PC-9 (cell line): ENCODE data around the gene POPDC2. TPM values are rescaled to one million over a fixed set of nuclear protein-coding genes. Genes with fewer than 3 reads are reported as not detected.
A peak's percentile ranks its signal among the peaks of the same experiment; 100 is the strongest.

ENCODE experiments used
- BruUV-seq: library from RNA; stranded (reverse); fragments of 400-500 nt; replicated peaks from 2 replicates; lab custom pipeline; 2021; lab: Mats Ljungman, UMichigan
- CTCF ChIA-PET: fragments of 300-600 bp; sonication (Branson Sonifier 250); formaldehyde crosslinking; loops from one replicate; lab custom pipeline; 2022; ENCODE audit warnings: antibody characterized with exemption; lab: Charles Lee
- POLR2A ChIA-PET: fragments of 300-600 bp; sonication (Branson Sonifier 250); formaldehyde crosslinking; loops from one replicate; lab custom pipeline; 2022; ENCODE audit warnings: antibody characterized with exemption; ENCODE audit not compliant: unreplicated experiment; lab: Charles Lee
- DNase-seq, 2 experiments: peaks; one replicate each; pipeline versions ENCODE4 v3.0.0 to v3.0.0-alpha.2; 2015 to 2022; ENCODE audit warnings: mixed read lengths in 1 of 2
- H2AFZ ChIP-seq: fragments of 200-600 bp; sonication (generic); 2 replicates; pipeline ENCODE4 v1.8.1; 2017; ENCODE audit warnings: antibody characterized with exemption
- H3F3A ChIP-seq: fragments of 200-600 bp; sonication (generic); 2 replicates; pipeline ENCODE4 v1.8.1; 2017; ENCODE audit warnings: antibody characterized with exemption, mild to moderate bottlenecking, low read depth; ENCODE audit not compliant: insufficient read depth
- H3K27ac ChIP-seq: fragments of 200-600 bp; sonication (generic); 2 replicates; pipeline ENCODE4 v1.6.1; 2016; ENCODE audit warnings: mixed run types
- H3K27me3 ChIP-seq: fragments of 200-600 bp; sonication (generic); 2 replicates; pipeline ENCODE4 v1.6.1; 2016; ENCODE audit warnings: low read depth, mixed run types; ENCODE audit not compliant: insufficient read depth
- H3K36me3 ChIP-seq: fragments of 200-600 bp; sonication (generic); 2 replicates; pipeline ENCODE4 v1.6.1; 2016; ENCODE audit warnings: low read depth, mixed run types
- H3K4me1 ChIP-seq: fragments of 200-600 bp; sonication (generic); replicated peaks from 2 replicates; pipeline ENCODE4 v1.6.1; 2016; ENCODE audit warnings: mixed run types; ENCODE audit not compliant: insufficient read depth
- H3K4me2 ChIP-seq: fragments of 200-600 bp; sonication (generic); 2 replicates; pipeline ENCODE4 v1.6.1; 2017; ENCODE audit warnings: mixed run types
- H3K4me3 ChIP-seq: fragments of 200-600 bp; sonication (generic); 2 replicates; pipeline ENCODE4 v1.6.1; 2016; ENCODE audit warnings: mixed run types
- H3K79me2 ChIP-seq: fragments of 200-600 bp; sonication (generic); 2 replicates; pipeline ENCODE4 v1.6.1; 2017; ENCODE audit warnings: low read depth, mixed run types
- H3K9me2 ChIP-seq: fragments of 200-600 bp; sonication (generic); 2 replicates; pipeline ENCODE4 v1.8.1; 2017; ENCODE audit warnings: mild to moderate bottlenecking; ENCODE audit not compliant: insufficient read depth
- H3K9me3 ChIP-seq: fragments of 200-600 bp; sonication (generic); 2 replicates; pipeline ENCODE4 v1.8.1; 2016; ENCODE audit warnings: low read depth; ENCODE audit not compliant: insufficient read depth
- H4K20me1 ChIP-seq: fragments of 200-600 bp; sonication (generic); 2 replicates; pipeline ENCODE4 v1.8.1; 2017; ENCODE audit not compliant: insufficient read depth
- EZH2 ChIP-seq: fragments of 200-600 bp; sonication (generic); IDR thresholded peaks from 2 replicates; pipeline ENCODE4 v1.8.0; 2017; ENCODE audit warnings: antibody characterized with exemption, low read depth
- intact Hi-C: fragments of 100-400 bp; cut with micrococcal nuclease; formaldehyde crosslinking; loops from one replicate; pipeline ENCODE4 v1.10.0; 2022; ENCODE audit not compliant: unreplicated experiment
- total RNA-seq: library from RNA; stranded (reverse); gene quantifications from 2 replicates; pipeline ENCODE4 v1.2.3, GENCODE V29; 2021
- TF ChIP-seq, protein P1 (sequence below): fragments of 200-600 bp; sonication (generic); conservative IDR thresholded peaks from 2 replicates; pipeline ENCODE4 v1.6.1; 2017; ENCODE audit warnings: mixed run types, antibody characterized with exemption, mild to moderate bottlenecking, moderate library complexity

Gene POPDC2
- total RNA-seq, 1 experiment from 2014 or later: 3.5 TPM

DNA sequence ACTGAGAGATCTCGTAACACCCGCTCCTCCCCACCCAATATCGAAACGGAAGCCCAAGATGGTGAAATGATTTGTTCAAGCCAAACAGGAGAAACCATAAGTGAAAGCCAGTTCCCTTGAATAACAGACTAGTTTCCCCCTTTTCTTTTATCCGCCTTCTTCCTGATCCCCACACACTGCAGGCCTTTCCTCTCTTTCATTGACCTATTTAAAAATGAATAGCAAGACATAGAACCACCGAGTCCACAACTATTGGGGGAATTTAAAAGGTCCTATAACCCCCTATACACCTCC lies 17.2 kb upstream of the POPDC2 start:
- peak overlapping the region; percentile 81 for H3K4me3 ChIP-seq
- DNase-seq: no peak
- no peaks in the 10 kb centered on the region for H3F3A ChIP-seq
- H3K79me2 ChIP-seq: peaks cover 22% of the 10 kb centered on the region
- H3K4me1 ChIP-seq: peaks cover 15% of the 10 kb centered on the region
- CTCF ChIA-PET: no interaction called here
- peak overlapping the region; percentile 56 for H3K27ac ChIP-seq
- H3K36me3 ChIP-seq: 0 out of 2 replicates have a peak, but pooled peaks cover 8% of the 10 kb centered on the region
- TF ChIP-seq, protein P1, sequence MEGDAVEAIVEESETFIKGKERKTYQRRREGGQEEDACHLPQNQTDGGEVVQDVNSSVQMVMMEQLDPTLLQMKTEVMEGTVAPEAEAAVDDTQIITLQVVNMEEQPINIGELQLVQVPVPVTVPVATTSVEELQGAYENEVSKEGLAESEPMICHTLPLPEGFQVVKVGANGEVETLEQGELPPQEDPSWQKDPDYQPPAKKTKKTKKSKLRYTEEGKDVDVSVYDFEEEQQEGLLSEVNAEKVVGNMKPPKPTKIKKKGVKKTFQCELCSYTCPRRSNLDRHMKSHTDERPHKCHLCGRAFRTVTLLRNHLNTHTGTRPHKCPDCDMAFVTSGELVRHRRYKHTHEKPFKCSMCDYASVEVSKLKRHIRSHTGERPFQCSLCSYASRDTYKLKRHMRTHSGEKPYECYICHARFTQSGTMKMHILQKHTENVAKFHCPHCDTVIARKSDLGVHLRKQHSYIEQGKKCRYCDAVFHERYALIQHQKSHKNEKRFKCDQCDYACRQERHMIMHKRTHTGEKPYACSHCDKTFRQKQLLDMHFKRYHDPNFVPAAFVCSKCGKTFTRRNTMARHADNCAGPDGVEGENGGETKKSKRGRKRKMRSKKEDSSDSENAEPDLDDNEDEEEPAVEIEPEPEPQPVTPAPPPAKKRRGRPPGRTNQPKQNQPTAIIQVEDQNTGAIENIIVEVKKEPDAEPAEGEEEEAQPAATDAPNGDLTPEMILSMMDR: no peak
- no peaks in the 10 kb centered on the region for H3K9me2 ChIP-seq
- TSS peak; percentile 93 for BruUV-seq
- peak overlapping the region; percentile 85 for H3K4me2 ChIP-seq
- POLR2A ChIA-PET: no interaction called here
- 0 out of 2 replicates have a peak, but pooled peaks cover 3% of the 10 kb centered on the region for H4K20me1 ChIP-seq
- H3K9me3 ChIP-seq: no peaks in the 10 kb centered on the region
- H2AFZ ChIP-seq: peak overlapping the region; percentile 97
- intact Hi-C loops: loop anchor here (1.0 to 10.0 kb wide), 5 partner anchors 99 to 402 kb away; partner anchors contain the start of genes ADPRH, POGLUT1 and TIMMDC1
- no peaks in the 10 kb centered on the region for H3K27me3 ChIP-seq

DNA sequence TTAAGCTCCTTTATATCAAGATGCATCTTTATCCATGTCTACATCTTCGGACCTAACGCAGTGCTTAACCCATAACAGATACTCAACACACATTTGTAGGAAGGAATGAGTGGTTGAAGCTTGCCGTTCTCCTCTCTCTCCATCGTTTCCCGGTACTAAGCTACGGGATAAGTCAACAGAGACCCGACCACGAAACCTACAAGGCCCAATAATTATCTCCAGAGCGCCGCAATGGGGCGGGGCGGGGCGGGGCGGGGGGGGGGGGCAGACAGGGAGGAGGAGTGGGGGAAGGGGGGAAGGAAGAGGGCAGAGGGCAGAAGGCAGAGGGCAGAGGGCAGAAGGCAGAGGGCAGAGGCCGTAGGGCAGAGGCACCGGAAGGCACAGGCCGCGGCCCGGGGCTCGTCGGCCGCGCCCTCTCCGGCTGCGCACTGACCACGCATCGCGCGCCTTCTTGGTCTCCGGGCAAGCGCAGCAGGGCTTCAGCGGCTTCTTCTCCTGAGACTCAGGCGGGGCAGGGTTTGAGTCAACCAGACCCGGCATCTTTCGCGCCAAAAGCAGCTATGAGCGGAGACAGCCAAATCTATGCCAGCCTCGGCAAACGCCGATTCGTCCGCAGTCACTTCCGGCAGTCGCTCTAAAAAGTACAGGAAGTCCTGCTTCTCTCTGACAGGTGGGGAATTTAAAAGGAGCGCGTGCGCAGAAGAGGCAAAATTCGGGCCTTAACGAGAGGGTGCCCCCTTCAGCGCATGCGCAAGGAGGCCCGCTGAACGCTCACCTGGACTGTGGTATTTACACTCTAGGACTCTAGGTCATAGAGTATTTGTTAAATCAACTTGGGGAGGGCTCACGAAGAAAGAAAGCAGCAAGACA lies 16.6 kb upstream of the POPDC2 start, which contains the start of gene COX17:
COX17 (minus strand) TSS at position 636 of the 870 bp plus-strand sequence; CDS start at position 540, 96 bp downstream.
- CTCF ChIA-PET: no interaction called here
- POLR2A ChIA-PET: interaction anchor here (0.7 to 0.8 kb wide), 2 partner anchors 188 to 214 kb away, joined by 6 to 9 read pairs; partner anchors contain the start of gene TMEM39A

DNA sequence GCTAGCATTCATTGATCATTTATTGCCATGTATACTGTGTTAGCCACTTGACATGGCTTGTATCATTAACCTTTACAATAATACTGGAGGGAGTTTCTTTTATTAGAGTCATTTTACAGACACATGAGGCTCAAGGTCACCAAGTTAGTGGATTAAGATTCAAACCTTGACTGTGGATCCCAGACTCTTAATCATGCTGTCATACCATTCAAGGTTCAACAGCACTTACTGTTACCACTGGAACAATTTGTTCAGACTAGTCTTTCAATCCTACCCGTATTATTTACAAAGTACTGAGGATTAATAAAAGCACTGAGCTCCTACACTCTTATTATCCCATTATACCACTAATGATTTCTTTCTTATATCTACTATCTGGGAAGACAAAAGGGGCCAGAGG lies 15.6 kb upstream of the POPDC2 start:
- ChIA-PET CTCF (no interaction called here), POLR2A (interaction anchor here (0.8 kb wide), 1 partner anchor 213 kb away, joined by 6 read pairs; the partner anchor contains the start of gene TMEM39A)
- Histone ChIP-seq H3K9me2 (no peaks in the 10 kb centered on the region), H3K36me3 (peaks cover 15% of the 10 kb centered on the region), H4K20me1 (0 out of 2 replicates have a peak, but pooled peaks cover 3% of the 10 kb centered on the region), H3K4me2 (peak overlapping the region; percentile 94), H3K27me3 (no peaks in the 10 kb centered on the region), H3K79me2 (peaks cover 22% of the 10 kb centered on the region), H3F3A (no peaks in the 10 kb centered on the region), H2AFZ (peak overlapping the region; percentile 79), H3K9me3 (no peaks in the 10 kb centered on the region), H3K27ac (no peak overlapping the region), H3K4me1 (peaks cover 15% of the 10 kb centered on the region), H3K4me3 (peak overlapping the region; percentile 81)
- DNase-seq: no peak
- BruUV-seq: no TSS peak
- intact Hi-C loops: loop anchor here (1.0 to 10.0 kb wide), 3 partner anchors 97 to 642 kb away; partner anchors contain the start of genes ADPRH and IGSF11
- TF ChIP-seq, protein P1: no peak
- TF ChIP-seq EZH2: no peak

More for the DNA sequence above, 16.6 kb upstream of the POPDC2 start, which contains the start of gene COX17:
- Histone ChIP-seq H3K9me3 (no peaks in the 10 kb centered on the region), H4K20me1 (0 out of 2 replicates have a peak, but pooled peaks cover 3% of the 10 kb centered on the region), H3K27ac (peak within 1 kb of the TSS; percentile 59), H3K4me2 (peak within 1 kb of the TSS; percentile 94), H3K9me2 (no peaks in the 10 kb centered on the region), H3K36me3 (0 out of 2 replicates have a peak, but pooled peaks cover 8% of the 10 kb centered on the region), H3K27me3 (no peaks in the 10 kb centered on the region), H3K79me2 (peaks cover 22% of the 10 kb centered on the region), H3K4me1 (peaks cover 15% of the 10 kb centered on the region), H3F3A (no peaks in the 10 kb centered on the region), H2AFZ (peak within 1 kb of the TSS; percentile 97), H3K4me3 (peak within 1 kb of the TSS; percentile 81)
- DNase-seq: peak; percentile 92 to 96
- no TSS peak for BruUV-seq
- TF ChIP-seq EZH2: no peak
- TF ChIP-seq, protein P1: no peak
- intact Hi-C loops: loop anchor here (1.0 to 10.0 kb wide), 6 partner anchors 98 to 643 kb away; partner anchors contain the start of genes ADPRH, IGSF11, POGLUT1 and TIMMDC1
